Motor neuron (in vitro differentiated cells): Measurements from ENCODE around the gene SOS2. TPM values are rescaled to one million over a fixed set of nuclear protein-coding genes. Genes with fewer than 3 reads are reported as not detected.

Source experiments
- ATAC-seq, 8 experiments: fragments of 200-7000 bp; cut with Tn5 transposase; replicated peaks in 6 of 8; 2 replicates each; pipeline ENCODE4 v1.8.0; 2021; ENCODE audit warnings: mild to moderate bottlenecking in 8 of 8, moderate library complexity in 8 of 8
- H3K27ac ChIP-seq, 2 donors: fragments of 250-450 bp; sonication (Bioruptor Pico); 2 replicates each; pipeline ENCODE4 v1.9.0; 2021; ENCODE audit warnings: antibody characterized with exemption in 2 of 2, mild to moderate bottlenecking in 2 of 2, moderate library complexity in 1 of 2
- H3K4me1 ChIP-seq, 2 donors: fragments of 250-450 bp; sonication (Bioruptor Pico); replicated peaks in 1 of 2; 2 replicates each; pipeline ENCODE4 v1.6.1; 2021; ENCODE audit warnings: antibody characterized with exemption in 2 of 2, mild to moderate bottlenecking in 2 of 2, moderate library complexity in 1 of 2
- H3K4me3 ChIP-seq, 5 donors: fragments of 250-450 bp; sonication (Bioruptor Pico); 2 replicates each; pipeline ENCODE4 v1.9.0; 2021; ENCODE audit warnings: antibody characterized with exemption in 5 of 5, mild to moderate bottlenecking in 5 of 5, moderate library complexity in 4 of 5
- WGBS, 10 experiments: fragments of 450-650 bp; shearing (Covaris generic); methylation state at CpG; one replicate each; pipeline ENCODE4 v1.0.0; 2022; 5-methylcytosine and 5-hydroxymethylcytosine counted together
- in situ Hi-C, 9 experiments: fragments of 400-800 bp; cut with MboI; loops; one replicate each; pipeline ENCODE4 v1.15.0; 2021; ENCODE audit warnings: low sequenced_read_pairs in 9 of 9, low pct_unique_long_range_greater_than_20kb in 2 of 9; ENCODE audit not compliant: unreplicated experiment in 9 of 9
- total RNA-seq, 8 experiments: library from RNA; unstranded; fragments of 300-600 nt; gene quantifications; 2 replicates each; pipeline versions ENCODE4 v1.2.3 to v1.2.4, GENCODE V29; 2022

The SOS2 gene
- total RNA-seq, 8 experiments from 2014 or later = 10.9 to 31.2 (median 19.1) TPM

DNA sequence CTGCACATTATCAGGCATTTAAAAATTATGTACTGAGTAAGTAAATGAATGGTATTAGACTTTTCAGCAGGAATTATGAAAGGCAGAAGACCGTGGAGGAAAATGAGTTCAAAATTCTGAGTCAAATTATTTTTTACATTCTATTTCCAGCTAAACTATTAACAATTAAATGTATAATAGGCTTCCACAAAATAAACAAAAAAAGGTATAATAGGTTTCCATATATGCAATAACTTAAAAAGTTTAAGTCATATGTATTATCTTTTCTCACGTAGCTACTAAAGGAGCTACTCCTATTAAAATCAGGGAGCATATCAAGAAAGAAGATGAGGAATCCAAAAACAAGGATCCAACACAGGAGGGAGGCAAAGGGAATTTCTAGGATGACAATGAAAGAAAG, 103.6 kb downstream of the SOS2 start:
- ATAC-seq = no peak
- in situ Hi-C loops = no loop called here
- WGBS, 10 experiments = 80 to 100% (median 97%) methylated on average over 1 to 2 of the region's 2 CpGs
- Histone ChIP-seq H3K4me3 (no peak overlapping the region), H3K4me1 (no peaks in the 10 kb centered on the region), H3K27ac (no peak overlapping the region)

DNA sequence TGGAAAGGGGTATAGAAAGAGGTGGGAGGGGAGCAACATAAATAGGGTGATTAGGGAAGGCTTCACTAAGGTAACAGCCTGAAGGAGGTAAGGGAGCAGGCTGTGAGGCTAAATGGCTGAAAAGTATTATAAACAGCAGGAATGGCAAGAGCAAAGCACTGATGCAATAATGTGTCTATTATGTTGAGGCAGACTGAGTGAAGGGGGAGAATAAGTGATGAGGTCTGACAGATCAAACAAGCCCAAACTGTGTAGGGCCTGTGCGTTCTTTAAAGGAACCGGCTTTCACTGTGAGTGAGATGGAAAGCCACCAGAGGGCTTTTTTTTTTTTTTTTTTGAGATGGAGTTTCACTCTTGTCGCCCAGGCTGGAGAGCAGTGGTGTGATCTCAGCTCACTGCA, 108.3 kb downstream of the SOS2 start:
- Histone ChIP-seq H3K4me3 (no peak overlapping the region), H3K4me1 (no peaks in the 10 kb centered on the region), H3K27ac (no peak overlapping the region)
- WGBS, 10 experiments = 93 to 100% methylated on average over 1 to 2 of the region's 3 CpGs; no CpG with 5 or more reads in 8 of the 10 experiments
- in situ Hi-C loops = loop anchor here in 5 of 9 experiments (25.0 kb wide), 2 partner anchors 261 to 486 kb away; partner anchors contain the start of genes NEMF (in 5 of the 5) and DNAAF2 (in 1 of the 5)
- peak in 5 of 8 experiments; percentile 11 to 73 (median 49) for ATAC-seq

DNA sequence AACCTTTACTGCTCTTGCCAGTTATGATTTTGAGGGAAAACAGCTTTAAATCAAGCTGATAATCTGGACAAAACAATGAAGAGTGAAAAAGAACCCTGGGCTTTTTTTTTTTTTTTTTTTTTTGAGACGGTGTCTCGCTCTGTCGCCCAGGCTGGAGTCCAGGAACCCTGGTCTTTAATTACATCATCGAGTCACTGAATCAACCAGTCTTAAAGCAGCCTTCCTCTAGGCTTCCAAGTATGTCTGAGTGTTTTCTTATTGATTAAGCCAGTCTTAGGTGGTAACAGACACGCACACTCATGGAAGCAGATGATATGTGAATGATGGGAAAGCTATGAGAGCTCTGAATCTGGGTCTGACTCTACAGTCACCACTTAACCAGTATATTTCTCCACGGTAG, 109.1 kb downstream of the SOS2 start:
- Histone ChIP-seq H3K4me3 (no peak overlapping the region), H3K27ac (no peak overlapping the region), H3K4me1 (peaks cover 0 to under 1% of the 10 kb centered on the region in 2 donors)
- in situ Hi-C loops = loop anchor here in 5 of 9 experiments (25.0 kb wide), 2 partner anchors 260 to 485 kb away; partner anchors contain the start of genes NEMF (in 5 of the 5) and DNAAF2 (in 1 of the 5)
- peak in 2 of 8 experiments; percentile 34 to 44 for ATAC-seq
- WGBS, 10 experiments = 76 to 100% (median 100%) methylated on average over 1 to 6 of the region's 6 CpGs

DNA sequence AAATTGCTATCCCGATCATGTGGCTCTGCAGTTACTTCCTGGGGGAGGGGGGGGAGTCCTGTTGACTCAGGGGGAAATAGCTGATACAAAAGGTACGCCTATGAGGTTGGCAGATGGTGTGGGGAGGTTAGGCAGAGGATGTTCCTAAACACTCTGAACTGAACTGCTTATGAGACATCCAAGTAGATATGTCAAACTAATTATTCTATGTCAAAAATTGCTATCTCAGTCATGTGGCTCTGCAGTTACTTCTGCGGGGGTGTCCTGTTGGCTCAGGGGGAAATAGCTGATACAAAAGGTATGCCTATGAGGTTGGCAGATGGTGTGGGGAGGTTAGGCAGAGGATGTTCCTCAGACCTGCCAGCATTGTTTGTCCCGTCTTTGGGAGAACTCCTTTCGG, 109.9 kb downstream of the SOS2 start:
- in situ Hi-C loops = loop anchor here in 5 of 9 experiments (25.0 kb wide), 2 partner anchors 259 to 484 kb away; partner anchors contain the start of genes NEMF (in 5 of the 5) and DNAAF2 (in 1 of the 5)
- 50 to 100% (median 96%) methylated on average over 1 to 5 of the region's 5 CpGs; no CpG with 5 or more reads in 5 of the 10 experiments for WGBS, 10 experiments
- H3K4me1 ChIP-seq = peaks cover 3 to 6% of the 10 kb centered on the region in 2 donors
- no peak for ATAC-seq
- H3K27ac ChIP-seq = no peak overlapping the region
- H3K4me3 ChIP-seq = no peak overlapping the region

DNA sequence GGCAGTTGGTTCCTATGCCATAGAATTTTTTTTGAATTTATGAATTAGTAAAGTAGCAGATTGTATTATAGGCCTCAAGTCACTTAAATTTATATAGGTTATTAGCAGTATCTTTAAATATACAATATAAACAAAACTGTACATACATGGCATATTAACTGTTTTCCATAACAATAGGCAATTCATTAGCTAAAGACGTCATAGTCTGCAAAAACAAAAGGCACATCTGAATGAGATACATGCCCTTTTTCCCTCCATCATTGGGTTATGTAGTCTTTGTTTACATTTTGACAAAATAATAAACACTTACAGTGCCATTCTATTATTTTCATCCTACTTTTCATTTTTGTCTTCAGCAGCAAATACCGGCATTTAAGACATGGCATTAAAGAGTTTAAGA, 113.9 kb downstream of the SOS2 start:
- no peak for ATAC-seq
- 71 to 100% (median 97%) methylated on average over 1 to 2 of the region's 2 CpGs for WGBS, 10 experiments
- in situ Hi-C loops = loop anchor here in 5 of 9 experiments (25.0 kb wide), 2 partner anchors 255 to 480 kb away; partner anchors contain the start of genes NEMF (in 5 of the 5) and DNAAF2 (in 1 of the 5)
- Histone ChIP-seq H3K4me3 (no peak overlapping the region), H3K27ac (no peak overlapping the region), H3K4me1 (peaks cover 10 to 14% of the 10 kb centered on the region in 2 donors)

DNA sequence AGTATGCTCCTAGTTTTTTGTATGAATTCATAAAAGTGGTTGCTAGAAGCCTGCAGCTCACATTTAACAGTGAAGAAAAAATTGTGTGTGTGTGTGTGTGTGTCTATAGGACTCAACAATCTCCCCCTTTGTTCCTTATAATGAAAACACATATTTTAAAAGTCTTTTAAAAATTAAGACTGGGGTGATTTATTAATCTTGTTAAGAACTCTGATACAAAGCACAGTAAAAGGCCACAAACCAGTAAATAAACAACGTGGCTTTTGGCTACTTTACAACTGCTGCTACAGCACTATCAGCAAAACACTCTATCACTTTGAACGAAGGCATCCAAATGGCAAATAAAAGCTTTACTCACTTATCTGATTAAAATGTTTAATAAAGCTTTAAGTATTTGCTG, 114.4 kb downstream of the SOS2 start:
- in situ Hi-C loops = loop anchor here in 5 of 9 experiments (25.0 kb wide), 2 partner anchors 255 to 480 kb away; partner anchors contain the start of genes NEMF (in 5 of the 5) and DNAAF2 (in 1 of the 5)
- WGBS, 10 experiments = 33 to 100% (median 55%) methylated on average over 1 to 2 of the region's 2 CpGs; no CpG with 5 or more reads in 1 of the 10 experiments
- Histone ChIP-seq H3K4me1 (peaks cover 10 to 14% of the 10 kb centered on the region in 2 donors), H3K27ac (peak overlapping the region; percentile 84 to 94), H3K4me3 (peak overlapping the region; percentile 73 to 94 (median 85))
- no peak for ATAC-seq

DNA sequence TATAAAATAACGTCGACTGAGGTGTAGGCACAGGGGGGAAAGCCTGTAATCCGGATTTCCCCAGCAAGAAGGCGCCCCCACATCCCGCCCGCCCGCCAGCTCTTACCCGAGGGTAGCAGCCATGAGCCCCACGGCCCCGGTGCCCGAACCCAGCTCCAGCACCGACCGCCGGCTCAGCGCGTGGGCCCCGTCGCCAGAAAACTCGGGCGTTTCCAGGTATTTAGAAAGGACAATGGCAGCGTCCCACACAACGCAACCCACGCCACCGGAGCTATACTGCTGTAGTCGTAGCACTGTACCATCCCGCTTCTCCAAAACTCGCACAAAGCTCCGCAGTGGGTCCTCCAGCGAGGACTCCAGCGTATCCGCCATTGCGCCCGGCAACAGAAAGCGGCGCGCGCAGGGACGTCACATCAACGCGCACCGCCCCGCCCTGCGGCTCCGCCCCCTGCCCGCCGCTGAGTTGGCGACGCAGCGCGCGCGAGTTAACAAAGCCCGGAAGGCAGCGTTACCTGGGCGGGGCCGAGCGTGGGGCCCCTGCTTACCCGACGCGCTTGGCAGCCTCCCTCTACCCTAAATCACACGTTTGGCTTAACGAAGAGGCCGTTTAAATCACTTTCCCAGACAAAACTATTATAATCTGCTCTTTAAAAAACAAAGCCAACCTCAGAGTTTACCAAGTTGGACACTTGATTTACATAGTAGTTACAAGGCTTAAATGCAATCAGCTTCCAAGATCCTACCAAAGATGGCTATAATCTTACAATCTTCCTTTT, 115.0 kb downstream of the SOS2 start, which contains the start of gene VCPKMT:
Gene VCPKMT, minus strand, starts transcription at position 392 of the 776 bp plus-strand sequence. Its CDS starts 20 bp downstream, at position 372.
- peaks cover 10 to 14% of the 10 kb centered on the region in 2 donors for H3K4me1 ChIP-seq
- 0 to 3% (median 0%) methylated on average over 1 to 13 of the region's 63 CpGs; no CpG with 5 or more reads in 3 of the 10 experiments for WGBS, 10 experiments
- peak within 1 kb of the TSS; percentile 84 to 94 for H3K27ac ChIP-seq
- in situ Hi-C loops = loop anchor here in 5 of 9 experiments (25.0 kb wide), 2 partner anchors 254 to 479 kb away; partner anchors contain the start of genes NEMF (in 5 of the 5) and DNAAF2 (in 1 of the 5)
- peak within 1 kb of the TSS; percentile 73 to 94 (median 85) for H3K4me3 ChIP-seq
- ATAC-seq = peak; percentile 95 to 99 (median 99)

DNA sequence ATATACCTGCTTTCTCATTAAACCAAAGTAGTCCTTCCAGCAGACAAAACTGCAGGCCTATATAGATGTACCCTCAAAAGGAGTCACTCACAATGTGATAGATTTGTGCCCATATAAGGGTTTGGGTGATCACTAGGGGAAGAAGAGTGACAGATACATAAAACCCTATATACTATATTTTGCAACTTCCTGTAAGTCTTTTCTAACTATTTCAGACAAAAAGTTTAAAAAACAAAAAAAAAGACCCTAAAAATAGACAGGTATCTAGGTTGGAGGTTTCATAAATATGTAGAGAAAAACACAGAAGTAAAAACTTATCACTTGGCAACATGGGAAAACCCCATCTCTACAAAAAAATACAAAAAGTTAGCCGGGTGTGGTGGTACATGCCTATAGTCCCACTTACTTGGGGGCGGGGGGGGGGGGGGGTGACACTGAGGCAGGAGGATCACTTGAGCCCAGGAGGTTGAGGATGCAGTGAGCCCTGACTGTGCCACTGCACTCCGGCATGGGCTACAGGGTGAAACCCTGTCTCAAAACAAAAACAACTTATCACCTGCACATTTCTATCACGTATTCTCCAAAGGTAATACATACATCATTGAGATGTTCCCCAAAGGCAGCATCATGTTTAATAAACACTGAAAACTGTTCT, 117.9 kb downstream of the SOS2 start:
- 33 to 100% (median 95%) methylated on average over 1 to 2 of the region's 4 CpGs; no CpG with 5 or more reads in 4 of the 10 experiments for WGBS, 10 experiments
- in situ Hi-C loops = loop anchor here in 5 of 9 experiments (25.0 kb wide), 2 partner anchors 251 to 476 kb away; partner anchors contain the start of genes NEMF (in 5 of the 5) and DNAAF2 (in 1 of the 5)
- Histone ChIP-seq H3K4me3 (no peak overlapping the region), H3K27ac (no peak overlapping the region), H3K4me1 (peaks cover 10 to 14% of the 10 kb centered on the region in 2 donors)
- no peak for ATAC-seq

DNA sequence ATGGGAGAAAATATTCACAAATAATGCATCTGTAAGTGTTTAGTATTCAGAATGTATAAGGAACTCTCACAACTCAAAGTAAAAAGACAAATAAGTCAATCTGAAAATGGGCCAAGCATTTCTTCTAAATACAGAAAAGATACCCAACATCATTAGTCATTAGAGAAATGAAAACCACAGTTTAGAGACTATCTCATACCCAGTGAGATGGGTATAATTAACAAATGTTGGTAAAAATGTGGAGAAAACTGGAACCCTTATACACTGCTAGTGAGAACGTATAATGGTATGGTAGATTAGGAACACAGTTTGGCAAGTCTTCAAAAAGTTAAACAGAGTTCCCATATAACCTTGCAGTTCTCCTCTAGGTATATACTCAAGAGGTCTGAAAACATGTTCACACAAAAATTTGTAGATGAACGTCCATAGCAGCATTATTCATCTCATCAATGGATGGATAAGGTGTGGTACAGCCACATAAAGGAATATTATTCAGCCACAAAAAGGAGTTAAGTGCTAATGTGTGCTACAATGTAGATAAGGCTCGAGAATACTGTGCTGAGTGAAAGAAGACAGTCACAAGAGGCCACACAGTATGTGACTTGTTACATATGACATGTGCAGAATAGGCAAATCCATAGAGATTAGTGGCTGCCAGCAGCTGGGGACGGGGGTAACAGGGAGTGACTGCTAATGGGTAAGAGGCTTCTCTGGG, 120.9 kb downstream of the SOS2 start:
- 83 to 100% (median 90%) methylated on average over 1 to 4 of the region's 4 CpGs; no CpG with 5 or more reads in 1 of the 10 experiments for WGBS, 10 experiments
- Histone ChIP-seq H3K4me3 (no peak overlapping the region), H3K4me1 (peaks cover 4 to 7% of the 10 kb centered on the region in 2 donors), H3K27ac (no peak overlapping the region)
- in situ Hi-C loops = loop anchor here in 5 of 9 experiments (25.0 kb wide), 2 partner anchors 248 to 473 kb away; partner anchors contain the start of genes NEMF (in 5 of the 5) and DNAAF2 (in 1 of the 5)
- no peak for ATAC-seq

DNA sequence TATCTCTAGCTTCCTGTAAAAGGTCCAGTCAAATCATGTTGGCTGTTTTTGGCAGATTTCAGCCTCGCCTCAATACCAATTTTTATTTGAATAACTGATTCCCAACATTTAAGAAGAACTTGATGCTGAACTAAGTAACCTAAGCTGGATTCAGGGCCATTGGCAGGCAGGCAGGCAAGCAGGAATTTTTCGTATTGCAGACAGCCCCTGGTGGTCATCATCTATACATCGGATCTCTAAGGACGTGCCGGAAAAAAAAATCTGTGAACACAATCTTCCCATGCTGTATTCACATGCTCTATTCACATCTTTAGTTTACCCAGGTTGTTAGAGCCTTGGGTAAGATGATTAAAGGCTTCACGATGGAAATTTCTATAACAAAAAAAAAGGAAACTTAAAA, 122.0 kb downstream of the SOS2 start:
- WGBS, 10 experiments = 71 to 100% (median 84%) methylated on average over 1 to 6 of the region's 6 CpGs; no CpG with 5 or more reads in 1 of the 10 experiments
- Histone ChIP-seq H3K4me3 (no peak overlapping the region), H3K4me1 (no peaks in the 10 kb centered on the region), H3K27ac (no peak overlapping the region)
- peak in 1 of 8 experiments; percentile 35 for ATAC-seq
- in situ Hi-C loops = loop anchor here in 8 of 9 experiments (10.0 to 25.0 kb wide), 3 partner anchors 245 to 472 kb away; partner anchors contain the start of genes NEMF (in 5 of the 8) and DNAAF2 (in 1 of the 8)

DNA sequence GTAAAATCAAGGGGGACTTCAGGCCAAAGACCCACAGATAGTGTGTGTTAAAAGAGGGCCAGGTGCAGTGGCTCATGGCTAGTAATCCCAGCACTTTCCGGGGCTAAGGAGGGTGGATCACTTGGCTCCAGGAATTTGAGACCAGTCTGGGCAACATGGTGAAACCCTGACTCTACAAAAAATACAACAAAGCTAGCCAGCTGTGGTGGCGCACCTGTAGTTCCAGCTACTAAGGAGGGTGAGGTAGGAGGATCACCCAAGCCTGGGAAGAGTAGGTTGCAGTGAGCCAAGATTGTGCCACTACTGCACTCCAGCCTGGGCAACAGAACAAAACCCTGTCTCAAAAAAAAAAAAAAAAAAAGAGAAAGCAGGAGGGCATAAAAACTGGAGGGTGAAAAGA, 123.5 kb downstream of the SOS2 start:
- H3K4me3 ChIP-seq = no peak overlapping the region
- no peaks in the 10 kb centered on the region for H3K4me1 ChIP-seq
- no peak overlapping the region for H3K27ac ChIP-seq
- 75 to 100% (median 100%) methylated on average over 1 to 2 of the region's 2 CpGs; no CpG with 5 or more reads in 3 of the 10 experiments for WGBS, 10 experiments
- ATAC-seq = no peak
- in situ Hi-C loops = loop anchor here in 8 of 9 experiments (10.0 to 25.0 kb wide), 3 partner anchors 243 to 471 kb away; partner anchors contain the start of genes NEMF (in 5 of the 8) and DNAAF2 (in 1 of the 8)
